MCF 10A (cell line): ENCODE measurements around the gene KCNK16. TPM values are rescaled to one million over a fixed set of nuclear protein-coding genes. Genes with fewer than 3 reads are reported as not detected.

Source experiments
- Bru-seq: library from RNA; stranded (reverse); fragments of 400-500 nt; gene quantifications from one replicate; lab custom pipeline; 2021; lab: Mats Ljungman, UMichigan
- BruChase-seq, 2 experiments: library from RNA; stranded (reverse); fragments of 400-500 nt; gene quantifications; one replicate each; lab custom pipeline; 2021; lab: Mats Ljungman, UMichigan
- BruUV-seq: library from RNA; stranded (reverse); fragments of 400-500 nt; replicated peaks from 2 replicates; lab custom pipeline; 2021; lab: Mats Ljungman, UMichigan
- CTCF ChIA-PET: fragments of 300-600 bp; sonication (Branson Sonifier 250); formaldehyde crosslinking; extraction: SDS; loops from one replicate; lab custom pipeline; 2021; ENCODE audit warnings: antibody characterized with exemption, inconsistent platforms; lab: Yijun Ruan, JAX
- POLR2A ChIA-PET: fragments of 300-600, 350-650 bp; sonication (Branson Sonifier 250); formaldehyde crosslinking; extraction: SDS; loops from one replicate; lab custom pipeline; 2020; ENCODE audit warnings: antibody characterized with exemption, inconsistent platforms; lab: Yijun Ruan, JAX
- DNase-seq: peaks from one replicate; pipeline ENCODE4 v3.0.0-alpha.2; 2018; ENCODE audit not compliant: unreplicated experiment
- H3K27ac Mint-ChIP-seq: one replicate; pipeline ENCODE4 v1.8.0; 2022; ENCODE audit warnings: mild to moderate bottlenecking, low read depth, mixed read lengths; ENCODE audit not compliant: unreplicated experiment
- H3K27me3 Mint-ChIP-seq: one replicate; pipeline ENCODE4 v1.8.0; 2022; ENCODE audit warnings: mixed read lengths; ENCODE audit not compliant: insufficient read depth, unreplicated experiment
- H3K36me3 Mint-ChIP-seq: one replicate; pipeline ENCODE4 v1.8.0; 2022; ENCODE audit warnings: mild to moderate bottlenecking, moderate library complexity, mixed read lengths; ENCODE audit not compliant: insufficient read depth, unreplicated experiment
- H3K4me1 Mint-ChIP-seq: one replicate; pipeline ENCODE4 v1.8.0; 2022; ENCODE audit warnings: mixed read lengths; ENCODE audit not compliant: insufficient read depth, unreplicated experiment
- H3K4me3 Mint-ChIP-seq: one replicate; pipeline ENCODE4 v1.8.0; 2022; ENCODE audit warnings: mild to moderate bottlenecking, moderate library complexity, mixed read lengths; ENCODE audit not compliant: unreplicated experiment
- H3K9me3 Mint-ChIP-seq: one replicate; pipeline ENCODE4 v1.8.0; 2022; ENCODE audit warnings: mixed read lengths; ENCODE audit not compliant: unreplicated experiment
- CTCF ChIP-seq: fragments of 200-600 bp; IDR thresholded peaks from one replicate; pipeline ENCODE4 v1.8.0; 2022; ENCODE audit warnings: antibody characterized with exemption, mild to moderate bottlenecking; ENCODE audit not compliant: unreplicated experiment
- intact Hi-C: fragments of 100-400 bp; cut with micrococcal nuclease; formaldehyde crosslinking; loops from 2 replicates; pipeline ENCODE4 v1.14.1; 2022
- long read RNA-seq: library from polyadenylated mRNA; stranded (forward); transcript quantifications from one replicate; pipeline ENCODE4 v2.0.0, GENCODE V29; 2022
- total RNA-seq: library from RNA; stranded (reverse); gene quantifications from 2 replicates; pipeline ENCODE4 v1.2.3, GENCODE V29; 2022

The KCNK16 gene
- not detected in 2 replicates for total RNA-seq
- Bru-seq, nascent RNA, result not detected
- BruChase-seq, experiment 1, labeled RNA remaining after a 6-hour chase, result not detected
- BruChase-seq, experiment 2, labeled RNA remaining after a 2-hour chase, result not detected
- long read RNA-seq, result 0 reads

- Mint-ChIP-seq H3K27ac (no peak within 1 kb of the TSS), H3K4me3 (no peak within 1 kb of the TSS), H3K27me3 (peaks cover 48% of the 10 kb centered on the region), H3K4me1 (no peaks in the 10 kb centered on the region), H3K36me3 (peaks cover 4% of the 10 kb centered on the region), H3K9me3 (no peaks in the 10 kb centered on the region)
- TF ChIP-seq CTCF, result no peak
- CTCF ChIA-PET, result interaction anchor here (4.8 kb wide), 1 partner anchor 12 kb away, joined by 17 read pairs; no protein-coding TSS in a partner anchor
- DNase-seq, result no peak
- POLR2A ChIA-PET, result no interaction called here
- intact Hi-C loops, result no loop called here
- BruUV-seq, result no TSS peak
Measured at GRCh38 chr6:39322306-39322850, at the start of gene KCNK16. Gene KCNK16 (minus strand): TSS chr6:39322702. CDS start chr6:39322540, 162 bp downstream.

DNA sequence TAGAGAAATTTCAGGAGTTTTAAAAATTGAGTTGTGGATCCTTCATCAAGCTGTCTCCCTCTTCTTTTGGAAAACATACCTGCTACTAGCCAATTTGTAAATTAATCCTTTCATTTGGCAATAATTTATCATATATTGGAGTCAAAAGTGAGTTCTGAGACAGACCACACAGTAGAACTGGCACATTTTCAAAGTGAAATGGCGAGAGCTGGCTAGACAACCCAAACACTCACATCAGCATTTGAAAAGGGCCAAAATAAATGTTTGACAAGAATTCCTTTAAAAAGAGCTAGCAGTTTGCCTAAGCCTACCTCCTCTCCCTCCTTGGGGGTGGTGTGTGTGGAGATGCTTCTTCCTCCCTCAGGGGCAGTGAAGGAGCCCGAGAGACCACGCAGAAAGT lies 47.9 kb upstream of the KCNK16 start:
- no TSS peak for BruUV-seq
- intact Hi-C loops, result loop anchor here (10.0 kb wide), 1 partner anchor 1654 kb away; no protein-coding TSS in a partner anchor
- peaks cover 2% of the 10 kb centered on the region for H3K4me1 Mint-ChIP-seq
- H3K36me3 Mint-ChIP-seq, result no peaks in the 10 kb centered on the region
- H3K27me3 Mint-ChIP-seq, result no peaks in the 10 kb centered on the region
- no peak for TF ChIP-seq CTCF
- CTCF ChIA-PET, result interaction anchor here (0.6 to 5.7 kb wide), 6 partner anchors 9 to 1056 kb away, joined by 3 to 29 read pairs (median 4); no protein-coding TSS in a partner anchor
- POLR2A ChIA-PET, result no interaction called here
- no peak overlapping the region for H3K27ac Mint-ChIP-seq
- H3K4me3 Mint-ChIP-seq, result no peak overlapping the region
- no peaks in the 10 kb centered on the region for H3K9me3 Mint-ChIP-seq
- DNase-seq, result no peak

- no peak overlapping the region for H3K27ac Mint-ChIP-seq
- peaks cover 6% of the 10 kb centered on the region for H3K4me1 Mint-ChIP-seq
- no peak for TF ChIP-seq CTCF
- H3K36me3 Mint-ChIP-seq, result no peaks in the 10 kb centered on the region
- intact Hi-C loops, result loop anchor here (10.0 kb wide), 1 partner anchor 1655 kb away; no protein-coding TSS in a partner anchor
- BruUV-seq, result no TSS peak
- ChIA-PET POLR2A (no interaction called here), CTCF (interaction anchor here (0.6 to 5.7 kb wide), 5 partner anchors 8 to 1057 kb away, joined by 3 to 29 read pairs (median 4); no protein-coding TSS in a partner anchor)
- peak; percentile 9 for DNase-seq
- H3K27me3 Mint-ChIP-seq, result no peaks in the 10 kb centered on the region
- H3K4me3 Mint-ChIP-seq, result no peak overlapping the region
- H3K9me3 Mint-ChIP-seq, result no peaks in the 10 kb centered on the region
Measured at GRCh38 chr6:39369987-39370386, 47.5 kb upstream of the KCNK16 start.

GRCh38 chr6:39367700-39368099 lies 45.2 kb upstream of the KCNK16 start:
- Mint-ChIP-seq H3K4me1 (peaks cover 6% of the 10 kb centered on the region), H3K36me3 (no peaks in the 10 kb centered on the region), H3K27me3 (no peaks in the 10 kb centered on the region), H3K9me3 (no peaks in the 10 kb centered on the region), H3K27ac (no peak overlapping the region), H3K4me3 (no peak overlapping the region)
- no peak for TF ChIP-seq CTCF
- BruUV-seq, result no TSS peak
- intact Hi-C loops, result no loop called here
- ChIA-PET CTCF (interaction anchor here (1.7 to 5.7 kb wide), 3 partner anchors 9 to 525 kb away, joined by 4 to 29 read pairs (median 12); no protein-coding TSS in a partner anchor), POLR2A (no interaction called here)
- DNase-seq, result no peak
